ENCODE results near the gene GRIPAP1.
A peak's percentile ranks its signal among the peaks of the same experiment; 100 is the strongest.

GRIPAP1 gene

GRCh38 chrX:49002091-49002935 lies at the start of gene GRIPAP1:
GRIPAP1 (minus strand) TSS chrX:49002264; CDS start chrX:49002229, 35 bp downstream.
- DNase-seq (ENCODE audit: low spot score), result peak; percentile 83
- in situ Hi-C loops (cut with MboI; ENCODE audit: low sequenced_read_pairs, unreplicated experiment), result no loop called here
- TF ChIP-seq CTCF (IDR thresholded peaks at IDR 0.05; ENCODE audit: borderline replicate concordance, control extremely low read depth, extremely low read depth, insufficient read depth, missing control alignments), result no peak

GRCh38 chrX:49043987-49044281 lies 41.9 kb upstream of the GRIPAP1 start:
- in situ Hi-C loops (cut with MboI; ENCODE audit: low sequenced_read_pairs, unreplicated experiment), result no loop called here
- no peak for TF ChIP-seq CTCF (IDR thresholded peaks at IDR 0.05; ENCODE audit: borderline replicate concordance, control extremely low read depth, extremely low read depth, insufficient read depth, missing control alignments)
- DNase-seq (ENCODE audit: low spot score), result no peak

GRCh38 chrX:49043220-49043986 lies 41.3 kb upstream of the GRIPAP1 start, which contains the start of gene TFE3:
TFE3 (minus strand) TSS chrX:49043357; CDS start chrX:49043226, 131 bp downstream.
- peak; percentile 55 for TF ChIP-seq CTCF (IDR thresholded peaks at IDR 0.05; ENCODE audit: borderline replicate concordance, control extremely low read depth, extremely low read depth, insufficient read depth, missing control alignments)
- peak; percentile 92 for DNase-seq (ENCODE audit: low spot score)
- in situ Hi-C loops (cut with MboI; ENCODE audit: low sequenced_read_pairs, unreplicated experiment), result no loop called here

GRCh38 chrX:49042581-49043219 lies 40.6 kb upstream of the GRIPAP1 start:
- in situ Hi-C loops (cut with MboI; ENCODE audit: low sequenced_read_pairs, unreplicated experiment), result no loop called here
- no peak for TF ChIP-seq CTCF (IDR thresholded peaks at IDR 0.05; ENCODE audit: borderline replicate concordance, control extremely low read depth, extremely low read depth, insufficient read depth, missing control alignments)
- DNase-seq (ENCODE audit: low spot score), result no peak

- in situ Hi-C loops (cut with MboI; ENCODE audit: low sequenced_read_pairs, unreplicated experiment), result no loop called here
- DNase-seq (ENCODE audit: low spot score), result no peak
- no peak for TF ChIP-seq CTCF (IDR thresholded peaks at IDR 0.05; ENCODE audit: borderline replicate concordance, control extremely low read depth, extremely low read depth, insufficient read depth, missing control alignments)
Measured at GRCh38 chrX:49041744-49042580, 39.9 kb upstream of the GRIPAP1 start.
